SK-N-MC (cell line): ENCODE results near the gene ZNF710.

Source experiments
- EZH2 ChIP-seq: fragments of 200-600 bp; sonication (generic); IDR thresholded peaks from one replicate; pipeline ENCODE4 v1.6.1; 2017; ENCODE audit warnings: antibody characterized with exemption
- POLR2AphosphoS5 ChIP-seq: IDR thresholded peaks from 2 replicates; pipeline ENCODE4 v1.6.1; 2012; ENCODE audit warnings: mild to moderate bottlenecking, low read depth, low read length, borderline replicate concordance

DNA sequence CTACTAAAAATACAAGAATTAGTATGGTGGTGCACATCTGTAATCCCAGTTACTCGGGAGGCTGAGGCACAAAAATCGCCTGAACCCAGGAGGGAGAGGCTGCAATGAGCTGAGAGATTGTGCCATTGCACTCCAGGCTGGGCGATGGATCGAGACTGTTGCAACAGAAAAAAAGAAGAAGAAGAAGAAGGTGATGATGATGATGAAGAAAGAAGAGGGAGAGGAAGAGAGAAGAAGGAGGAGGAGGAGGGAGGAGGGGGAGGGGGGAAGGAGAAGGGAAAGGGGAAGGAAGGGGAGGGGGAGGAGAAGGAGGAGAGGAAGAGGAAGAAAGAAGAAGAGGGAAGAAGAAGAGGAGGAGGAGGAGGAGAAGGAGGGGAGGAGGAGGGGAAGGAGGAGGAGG, 33.2 kb upstream of the ZNF710 start:
- no peak for TF ChIP-seq POLR2AphosphoS5
- no peak for TF ChIP-seq EZH2
